Measurements from ENCODE around the gene KIRREL3. TPM values are rescaled to one million over a fixed set of nuclear protein-coding genes. Genes with fewer than 3 reads are reported as not detected.
"Not testable (repeated sequence)": the region's sequence is repeated elsewhere in the genome, so short reads cannot be mapped to it uniquely, and the experiment has no call there.

KIRREL3 gene
- total RNA-seq, 1 experiment from 2014 or later = 2.2 TPM

DNA sequence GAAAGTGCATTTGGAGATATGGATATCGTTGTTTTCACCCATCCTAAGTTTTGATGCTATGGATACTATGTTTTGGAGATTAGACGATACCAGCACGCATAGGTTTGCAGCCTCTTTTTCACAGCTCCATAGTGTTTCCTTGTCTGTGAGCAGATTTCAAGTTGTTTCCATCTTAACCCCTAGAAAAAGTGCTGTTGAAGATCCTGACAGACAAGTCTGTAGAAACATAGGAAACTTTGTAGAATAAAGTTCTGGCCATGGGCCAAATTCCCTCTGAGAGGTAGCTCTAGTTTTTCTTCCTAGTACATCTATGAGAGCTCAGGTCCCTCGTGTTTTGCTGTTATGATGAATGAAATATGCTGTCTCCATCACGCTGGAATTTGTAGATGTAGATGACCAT is 612.7 kb downstream of the KIRREL3 start:
- CTCF ChIA-PET = interaction anchor here (0.7 kb wide), 1 partner anchor 77 kb away, joined by 3 read pairs; no protein-coding TSS in a partner anchor
- DNase-seq = no peak
- TF ChIP-seq EZH2 (IDR thresholded peaks at IDR 0.05; ENCODE audit: low read depth) = no peak
- TF ChIP-seq, protein P1, sequence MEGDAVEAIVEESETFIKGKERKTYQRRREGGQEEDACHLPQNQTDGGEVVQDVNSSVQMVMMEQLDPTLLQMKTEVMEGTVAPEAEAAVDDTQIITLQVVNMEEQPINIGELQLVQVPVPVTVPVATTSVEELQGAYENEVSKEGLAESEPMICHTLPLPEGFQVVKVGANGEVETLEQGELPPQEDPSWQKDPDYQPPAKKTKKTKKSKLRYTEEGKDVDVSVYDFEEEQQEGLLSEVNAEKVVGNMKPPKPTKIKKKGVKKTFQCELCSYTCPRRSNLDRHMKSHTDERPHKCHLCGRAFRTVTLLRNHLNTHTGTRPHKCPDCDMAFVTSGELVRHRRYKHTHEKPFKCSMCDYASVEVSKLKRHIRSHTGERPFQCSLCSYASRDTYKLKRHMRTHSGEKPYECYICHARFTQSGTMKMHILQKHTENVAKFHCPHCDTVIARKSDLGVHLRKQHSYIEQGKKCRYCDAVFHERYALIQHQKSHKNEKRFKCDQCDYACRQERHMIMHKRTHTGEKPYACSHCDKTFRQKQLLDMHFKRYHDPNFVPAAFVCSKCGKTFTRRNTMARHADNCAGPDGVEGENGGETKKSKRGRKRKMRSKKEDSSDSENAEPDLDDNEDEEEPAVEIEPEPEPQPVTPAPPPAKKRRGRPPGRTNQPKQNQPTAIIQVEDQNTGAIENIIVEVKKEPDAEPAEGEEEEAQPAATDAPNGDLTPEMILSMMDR (conservative IDR thresholded peaks at IDR 0.05) = no peak
- no peaks in the 10 kb centered on the region for H4K20me1 ChIP-seq (ENCODE audit: insufficient read depth)
- peaks cover 88% of the 10 kb centered on the region for H3K79me2 ChIP-seq (ENCODE audit: low read depth)
- peaks cover 29% of the 10 kb centered on the region for H3F3A ChIP-seq (ENCODE audit: insufficient read depth, low read depth)
- no peaks in the 10 kb centered on the region for H3K9me3 ChIP-seq (ENCODE audit: insufficient read depth, low read depth)
- H3K9me2 ChIP-seq (ENCODE audit: insufficient read depth) = no peaks in the 10 kb centered on the region
- H3K36me3 ChIP-seq (ENCODE audit: low read depth) = no peaks in the 10 kb centered on the region
- 0 out of 2 replicates have a peak overlapping the region, but pooled peaks have one; percentile 11 for H3K4me2 ChIP-seq
- POLR2A ChIA-PET (ENCODE audit: unreplicated experiment) = no interaction called here
- H3K27me3 ChIP-seq (ENCODE audit: insufficient read depth, low read depth) = no peaks in the 10 kb centered on the region
- peaks cover 56% of the 10 kb centered on the region for H3K4me1 ChIP-seq (replicated peaks; ENCODE audit: insufficient read depth)
- no peak overlapping the region for H3K27ac ChIP-seq
- no TSS peak for BruUV-seq (replicated peaks)
- intact Hi-C loops (cut with micrococcal nuclease; ENCODE audit: unreplicated experiment) = loop anchor here (2.0 kb wide), 1 partner anchor 15 kb away; no protein-coding TSS in a partner anchor
- H3K4me3 ChIP-seq = no peak overlapping the region
- H2AFZ ChIP-seq = no peak overlapping the region

DNA sequence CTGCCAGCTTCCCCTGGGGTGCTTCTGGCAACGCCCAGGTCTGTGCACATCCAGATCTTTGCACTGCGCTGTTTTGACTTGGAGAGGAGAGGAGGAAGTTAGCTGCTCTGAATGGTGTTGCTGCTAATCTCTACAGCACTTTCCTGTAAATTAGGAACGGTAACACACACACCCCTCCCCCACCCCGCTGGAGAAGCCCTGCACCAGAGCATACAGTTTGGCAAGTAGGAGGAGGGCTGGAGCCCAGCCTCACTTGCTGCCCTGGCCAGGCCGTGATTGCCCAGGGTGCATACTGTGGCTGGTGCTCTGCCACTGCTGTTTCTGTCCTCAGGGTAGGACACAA is 613.9 kb downstream of the KIRREL3 start:
- peaks cover 77% of the 10 kb centered on the region for H3K79me2 ChIP-seq (ENCODE audit: low read depth)
- peak overlapping the region; percentile 55 for H3K4me2 ChIP-seq
- H3K9me3 ChIP-seq (ENCODE audit: insufficient read depth, low read depth); H3K9me2 ChIP-seq (ENCODE audit: insufficient read depth); BruUV-seq (replicated peaks); H3K36me3 ChIP-seq (ENCODE audit: low read depth); H4K20me1 ChIP-seq (ENCODE audit: insufficient read depth); H3K27me3 ChIP-seq (ENCODE audit: insufficient read depth, low read depth); H3K4me3 ChIP-seq; CTCF ChIA-PET; H2AFZ ChIP-seq: not testable (repeated sequence)
- peaks cover 61% of the 10 kb centered on the region for H3K4me1 ChIP-seq (replicated peaks; ENCODE audit: insufficient read depth)
- intact Hi-C loops (cut with micrococcal nuclease; ENCODE audit: unreplicated experiment) = loop anchor here (2.0 kb wide), 1 partner anchor 16 kb away; no protein-coding TSS in a partner anchor
- peak overlapping the region; percentile 69 for H3K27ac ChIP-seq
- peak in 1 of 2 experiments; percentile 79 for DNase-seq
- peaks cover 29% of the 10 kb centered on the region for H3F3A ChIP-seq (ENCODE audit: insufficient read depth, low read depth)
- POLR2A ChIA-PET (ENCODE audit: unreplicated experiment) = interaction anchor here (0.6 to 0.7 kb wide), 2 partner anchors 29 to 498 kb away, joined by 5 to 7 read pairs; no protein-coding TSS in a partner anchor

DNA sequence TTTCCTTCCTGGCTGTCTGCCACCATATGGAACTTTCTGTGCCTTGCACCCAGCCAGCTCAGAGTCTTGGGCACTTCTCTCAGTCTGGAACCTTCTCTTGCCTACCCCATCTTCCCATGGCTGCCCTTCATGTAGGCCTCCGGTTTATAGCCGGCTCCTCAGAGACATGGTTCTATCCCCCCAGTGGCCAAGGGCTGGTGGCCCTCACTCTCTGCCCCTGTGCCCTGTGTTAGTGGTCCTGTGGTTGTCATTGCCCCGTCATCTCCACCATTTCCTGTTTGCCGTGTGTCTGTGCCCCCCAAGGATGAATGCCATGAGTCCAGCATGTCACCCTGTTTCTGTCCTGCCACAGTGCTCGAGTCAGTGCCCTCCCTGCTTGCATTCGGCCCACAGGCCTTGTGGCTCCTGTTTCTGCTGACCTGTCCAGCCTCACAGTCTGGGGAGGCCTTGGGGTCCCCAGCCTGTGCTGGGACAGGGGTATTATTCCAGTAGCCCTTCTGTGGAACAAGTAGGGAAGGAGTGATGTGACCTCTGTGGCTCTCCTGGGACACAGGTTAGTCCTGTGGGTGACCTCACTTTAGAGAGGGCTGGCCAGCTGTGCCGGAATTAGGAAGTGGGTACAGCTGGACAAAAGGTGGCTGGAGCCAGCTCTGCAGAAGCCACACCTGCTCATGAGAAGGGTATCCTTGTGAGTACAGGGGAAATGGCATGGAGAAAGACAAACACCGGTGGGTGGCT is 614.4 kb downstream of the KIRREL3 start:
- Histone ChIP-seq H3K4me2 (peak overlapping the region; percentile 55), H4K20me1 (ENCODE audit: insufficient read depth) (no peaks in the 10 kb centered on the region), H3K79me2 (ENCODE audit: low read depth) (peaks cover 72% of the 10 kb centered on the region), H3K4me3 (no peak overlapping the region), H3K27me3 (ENCODE audit: insufficient read depth, low read depth) (no peaks in the 10 kb centered on the region), H3K27ac (peak overlapping the region; percentile 69), H3K9me3 (ENCODE audit: insufficient read depth, low read depth) (no peaks in the 10 kb centered on the region), H3K36me3 (ENCODE audit: low read depth) (no peaks in the 10 kb centered on the region), H3K4me1 (replicated peaks; ENCODE audit: insufficient read depth) (peaks cover 62% of the 10 kb centered on the region), H3F3A (ENCODE audit: insufficient read depth, low read depth) (peaks cover 29% of the 10 kb centered on the region), H2AFZ (no peak overlapping the region), H3K9me2 (ENCODE audit: insufficient read depth) (no peaks in the 10 kb centered on the region)
- intact Hi-C loops (cut with micrococcal nuclease; ENCODE audit: unreplicated experiment) = loop anchor here (2.0 kb wide), 1 partner anchor 17 kb away; no protein-coding TSS in a partner anchor
- peak in 1 of 2 experiments; percentile 91 for DNase-seq
- no peak for TF ChIP-seq EZH2 (IDR thresholded peaks at IDR 0.05; ENCODE audit: low read depth)
- TF ChIP-seq, protein P1 (conservative IDR thresholded peaks at IDR 0.05) = no peak
- ChIA-PET CTCF (no interaction called here), POLR2A (ENCODE audit: unreplicated experiment) (interaction anchor here (0.6 to 0.7 kb wide), 2 partner anchors 29 to 498 kb away, joined by 5 to 7 read pairs; no protein-coding TSS in a partner anchor)
- no TSS peak for BruUV-seq (replicated peaks)
